Vagina (tissue), 2 donors: Measurements from ENCODE around the gene ZNF14.

Source experiments
- CTCF ChIP-seq, 3 experiments: fragments of 450-650 bp in 2 of 3; fragments of 200-600 bp in 1 of 3; sonication (generic) in 1 of 3; IDR thresholded peaks; one replicate each; pipeline ENCODE4 v1.5.1; 2017 to 2019; ENCODE audit warnings: antibody characterized with exemption in 3 of 3, mild to moderate bottlenecking in 2 of 3, moderate library complexity in 2 of 3
- POLR2A ChIP-seq, 2 donors: fragments of 450-650 bp; IDR thresholded peaks; one replicate each; pipeline ENCODE4 v1.6.1; 2017; ENCODE audit warnings: antibody characterized with exemption in 2 of 2, mild to moderate bottlenecking in 2 of 2, moderate library complexity in 2 of 2

GRCh38 chr19:19758164-19758563 is 25.3 kb upstream of the ZNF14 start:
- TF ChIP-seq CTCF (IDR thresholded peaks at IDR 0.05): no peak
- TF ChIP-seq POLR2A (IDR thresholded peaks at IDR 0.05): no peak
